CD4-positive, alpha-beta T cell treated with Interleukin-15 for 4 hours (primary cell): ENCODE results near the gene LIMD2.
A peak's percentile ranks its signal among the peaks of the same experiment; 100 is the strongest.
"Not testable (repeated sequence)": the region's sequence is repeated elsewhere in the genome, so short reads cannot be mapped to it uniquely, and the experiment has no call there.

Experiments used
- DNase-seq: peaks from one replicate; pipeline ENCODE4 v3.0.0-alpha.2; 2020; ENCODE audit warnings: low spot score

Gene LIMD2

DNA sequence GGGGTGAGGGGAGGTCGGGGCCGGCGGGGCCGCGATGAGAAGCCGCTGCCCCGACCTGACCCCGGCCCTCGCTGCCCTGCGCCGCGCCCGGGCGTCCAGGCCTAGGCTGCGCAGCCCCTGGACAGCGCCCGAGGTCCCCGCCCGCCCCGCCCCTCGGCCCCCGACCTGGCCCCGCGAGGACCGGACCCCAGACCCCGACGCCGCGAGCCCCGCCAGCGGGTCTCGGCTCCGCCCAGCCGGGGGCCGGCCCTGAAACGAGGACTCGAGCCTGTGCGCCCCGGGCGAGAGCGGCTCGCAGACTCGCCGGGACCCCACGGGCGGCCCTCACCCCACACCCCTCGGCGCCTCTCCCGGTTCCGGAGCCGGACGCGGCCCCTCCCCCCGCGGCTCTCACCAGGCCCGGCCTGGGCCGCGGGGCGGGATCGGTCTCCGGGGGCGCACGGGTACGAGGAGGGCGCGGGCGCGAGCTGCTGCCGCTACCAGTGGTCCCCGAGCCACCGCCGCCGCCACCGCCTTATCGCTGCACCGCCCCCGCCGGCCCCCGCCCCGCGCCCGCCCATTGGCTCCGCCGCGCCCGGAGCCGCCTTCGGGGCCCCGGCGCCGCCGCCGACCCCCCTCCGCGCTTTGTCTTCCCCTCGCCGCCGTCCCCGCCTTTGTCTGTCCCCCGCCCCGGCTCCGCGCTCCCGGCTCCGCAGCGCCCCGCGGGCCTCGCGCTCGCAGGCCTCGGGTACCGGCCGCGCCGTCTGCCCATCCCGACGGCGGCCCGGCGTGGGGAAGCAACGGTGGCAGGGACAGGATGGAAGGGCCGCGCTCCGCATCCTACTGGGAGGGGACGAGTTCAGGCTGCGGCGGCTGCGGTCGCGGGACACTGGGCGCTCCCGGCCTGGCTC, at the start of gene LIMD2:
Gene LIMD2, minus strand, starts transcription at position 488 of the 890 bp plus-strand sequence. CDS start 827 bp downstream, outside the sequence.
- peak; percentile 88 for DNase-seq

DNA sequence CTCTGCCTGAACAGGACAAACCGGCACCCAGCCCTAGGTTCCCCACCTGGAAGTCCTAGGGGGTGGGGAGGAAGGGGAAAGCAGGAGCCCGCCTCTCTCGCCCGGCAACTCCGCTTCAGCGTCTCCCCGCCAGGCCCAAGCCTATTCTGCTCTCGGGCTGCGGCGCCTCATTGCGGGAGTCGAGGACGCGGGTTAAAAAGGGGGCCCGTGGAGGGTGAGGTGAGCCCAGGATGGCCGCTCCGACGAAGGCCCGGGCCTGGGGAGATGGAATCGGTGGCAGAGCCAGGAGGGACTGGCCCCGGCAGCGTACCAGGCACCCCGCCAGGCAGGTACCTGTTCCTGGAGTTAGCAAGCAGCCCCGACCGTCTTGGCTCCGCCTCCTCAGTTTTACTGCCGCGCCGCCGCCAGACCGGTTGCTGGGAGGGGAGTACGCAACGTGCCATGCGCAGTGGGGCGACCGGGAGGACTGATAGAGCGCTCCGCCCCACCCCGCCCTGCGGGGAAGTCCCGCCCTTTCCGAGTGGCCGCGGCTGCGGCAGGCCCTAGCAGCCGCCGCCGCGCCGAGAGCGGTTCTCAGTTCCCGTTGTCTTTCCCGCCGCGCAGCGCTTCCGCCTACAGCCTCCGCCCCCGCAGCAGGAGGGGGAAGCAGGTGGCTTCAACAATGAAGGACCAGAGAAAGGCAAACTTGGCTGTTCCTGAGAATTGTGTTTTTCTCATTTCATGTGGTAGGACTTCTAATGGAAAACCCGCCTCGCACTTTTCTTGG, 41.7 kb upstream of the LIMD2 start, which contains the start of gene STRADA:
Gene STRADA, minus strand, starts transcription at position 392 of the 766 bp plus-strand sequence. CDS start 13,430 bp downstream, outside the sequence.
- DNase-seq = peak; percentile 98

- DNase-seq = no peak
These were observed 41.1 kb upstream of the LIMD2 start for GRCh38 chr17:63741143-63741407.

DNA sequence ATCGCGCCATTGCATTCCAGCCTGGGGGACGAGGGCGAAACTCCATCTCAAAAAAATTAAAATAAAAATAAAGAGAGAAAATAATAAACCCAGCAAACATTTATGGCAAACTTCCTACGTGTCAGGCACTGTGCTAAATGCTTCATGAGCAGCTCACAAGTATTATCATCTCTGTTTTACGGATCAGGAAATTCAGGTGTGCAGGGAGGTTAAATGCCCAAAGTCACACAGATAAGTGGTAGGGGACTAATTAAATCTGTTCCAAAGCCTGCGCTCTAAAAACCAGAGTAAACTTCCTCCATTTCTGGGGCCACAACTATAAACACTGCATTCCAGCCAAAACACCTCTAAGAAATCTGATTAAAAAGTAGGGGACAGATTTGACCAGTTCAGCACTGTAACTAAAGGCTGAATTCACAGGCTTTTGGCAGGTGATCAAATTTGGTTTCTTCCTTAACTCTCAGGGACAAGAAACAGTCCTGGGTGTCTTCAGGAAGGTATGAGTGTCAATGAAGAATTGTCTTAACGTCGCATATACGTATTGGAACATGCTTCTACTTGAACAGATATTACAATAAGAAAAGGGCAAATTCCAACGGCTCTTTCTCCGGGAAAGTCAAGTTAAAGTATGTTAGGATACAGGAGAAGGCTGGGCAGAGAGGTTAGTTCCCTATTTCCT, 40.7 kb upstream of the LIMD2 start:
- DNase-seq = no peak

DNA sequence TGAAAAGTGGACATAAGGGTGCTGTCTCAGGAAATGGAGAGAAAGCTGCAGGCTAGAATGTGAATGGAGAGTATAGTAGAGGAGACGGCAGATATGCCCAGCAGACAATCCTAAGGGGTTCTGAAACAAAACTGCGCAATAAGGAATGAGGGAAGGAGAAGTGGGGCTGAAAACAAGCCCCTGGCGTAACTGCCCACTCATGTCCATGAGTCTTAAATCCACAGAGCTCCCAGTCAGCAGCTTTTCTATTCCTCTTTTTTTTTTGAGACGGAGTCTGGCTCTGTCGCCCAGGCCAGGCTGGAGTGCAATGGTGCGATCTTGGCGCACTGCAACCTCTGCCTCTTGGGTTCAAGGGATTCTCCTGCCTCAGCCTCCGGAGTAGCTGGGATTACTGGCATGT, 35.8 kb upstream of the LIMD2 start:
- DNase-seq = no peak

GRCh38 chr17:63722403-63722802, 22.5 kb upstream of the LIMD2 start:
- DNase-seq = no peak

- not testable (repeated sequence) for DNase-seq
These were observed 20.3 kb upstream of the LIMD2 start for GRCh38 chr17:63720194-63720593.

GRCh38 chr17:63718988-63719387, 19.1 kb upstream of the LIMD2 start:
- no peak for DNase-seq

- DNase-seq = no peak
These were observed 16.5 kb upstream of the LIMD2 start for GRCh38 chr17:63716426-63716825.

- no peak for DNase-seq
These were observed 14.8 kb upstream of the LIMD2 start for GRCh38 chr17:63714550-63715277.

GRCh38 chr17:63709110-63709509, 9.2 kb upstream of the LIMD2 start:
- DNase-seq = no peak

- DNase-seq = no peak
These were observed 7.2 kb upstream of the LIMD2 start for GRCh38 chr17:63707151-63707550.

DNA sequence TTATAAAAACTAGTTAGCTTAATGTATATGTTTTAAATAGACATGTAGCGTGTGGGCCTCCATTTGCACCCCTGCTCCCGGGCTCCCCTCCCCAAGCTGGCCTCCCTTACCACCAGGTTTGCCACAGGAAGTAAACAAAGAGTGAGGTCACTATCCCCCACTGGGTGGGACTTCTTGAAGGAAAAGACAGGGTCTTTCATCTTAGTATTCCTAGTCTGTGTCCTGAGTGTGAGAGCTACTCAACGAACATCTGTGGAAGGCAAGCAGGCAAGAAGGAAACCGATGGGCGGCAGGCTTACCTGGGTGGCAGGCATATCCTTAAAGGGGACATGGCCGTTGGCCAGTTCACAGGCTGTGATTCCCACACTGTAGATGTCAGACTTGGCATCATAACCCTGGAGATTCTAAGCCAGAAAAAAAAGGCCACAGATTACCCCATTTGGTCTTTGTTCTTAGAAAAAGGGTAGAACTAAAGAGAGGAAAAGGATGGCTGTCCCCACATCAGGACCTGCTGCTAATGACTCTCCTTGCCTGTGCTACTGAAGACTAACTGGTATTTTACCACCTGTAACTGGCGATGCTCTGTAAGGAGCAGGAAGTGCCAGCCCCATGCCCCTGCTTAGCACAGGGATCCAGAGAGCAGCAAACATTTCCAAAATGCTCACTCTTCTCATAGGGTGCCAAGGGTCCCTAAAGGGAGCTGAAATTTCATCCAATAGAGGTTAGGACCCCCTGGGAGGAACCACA, 6.6 kb upstream of the LIMD2 start:
- peak; percentile 31 for DNase-seq

DNA sequence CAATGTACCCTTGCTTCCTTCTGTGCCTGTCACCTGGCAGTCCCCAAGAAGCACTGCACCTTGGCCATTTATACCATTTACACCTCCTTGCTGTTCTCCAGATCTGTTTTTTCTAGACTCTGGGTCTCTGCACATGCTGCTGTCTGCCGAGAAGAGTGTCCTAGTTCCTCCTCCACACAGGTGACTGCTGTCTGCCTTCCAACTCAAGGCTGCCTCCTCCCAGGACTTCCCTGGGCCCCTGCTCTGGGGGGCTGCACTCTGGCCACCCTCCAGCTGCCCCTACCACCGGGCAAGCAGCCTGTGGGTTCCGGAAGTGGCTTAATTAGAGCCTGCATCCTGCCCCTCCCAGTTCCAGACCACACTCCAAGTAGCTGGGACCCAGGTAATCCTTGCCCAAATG, 5.7 kb upstream of the LIMD2 start:
- no peak for DNase-seq

DNA sequence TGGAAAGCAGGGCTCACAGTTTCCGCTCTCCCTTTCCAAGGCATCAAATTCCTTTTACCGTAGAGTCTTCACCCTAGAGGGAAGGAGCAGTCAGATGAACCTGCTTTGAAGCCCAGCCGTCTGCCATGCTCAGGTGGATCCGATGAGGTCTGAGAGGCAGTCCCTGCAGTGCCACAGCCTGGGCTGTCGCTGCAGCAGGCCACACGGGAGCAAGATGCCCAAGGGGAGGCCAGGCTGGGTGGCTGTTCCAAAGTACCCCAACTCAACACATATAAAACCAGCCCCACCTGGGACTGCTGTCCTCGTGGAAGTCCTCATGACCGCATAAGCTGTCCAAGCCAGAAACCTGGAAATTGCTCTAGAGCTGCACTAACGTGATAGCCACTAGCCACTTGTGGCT, 4.9 kb upstream of the LIMD2 start:
- no peak for DNase-seq

GRCh38 chr17:63704259-63704576, 4.3 kb upstream of the LIMD2 start:
- DNase-seq = no peak

DNA sequence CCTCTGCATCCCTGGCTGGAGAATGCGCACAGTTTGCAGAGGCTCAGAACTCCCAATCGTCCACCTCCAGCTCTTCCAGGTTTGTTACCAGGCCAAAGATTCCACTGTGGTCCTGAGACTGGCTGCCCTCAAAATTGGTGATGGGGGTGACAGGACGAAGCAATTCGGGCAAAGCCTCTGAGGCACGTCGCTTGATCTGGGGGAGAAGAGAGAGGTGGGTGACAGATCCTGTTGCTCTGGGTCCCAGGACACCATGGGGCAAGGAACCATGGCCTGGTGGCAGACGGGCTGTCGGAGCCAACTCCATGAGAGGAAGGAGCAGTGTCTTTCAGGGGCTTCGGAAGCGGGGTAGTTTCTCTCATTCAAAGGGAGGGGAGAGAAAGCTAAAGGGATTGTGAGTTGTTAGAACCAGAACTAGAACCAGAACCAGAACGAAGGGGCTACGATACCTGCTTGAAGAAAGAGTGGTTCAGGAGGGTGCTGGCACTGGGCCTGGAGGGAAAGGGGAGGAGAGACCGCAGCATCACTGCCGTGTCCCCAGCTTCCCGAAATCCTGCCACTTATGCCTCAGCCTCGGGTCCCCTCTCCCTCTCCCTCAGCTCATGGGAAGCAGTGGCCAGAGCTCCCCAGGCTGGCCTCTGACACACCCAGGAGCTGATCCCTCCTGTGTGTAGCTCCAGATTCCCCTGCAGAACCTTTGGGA, 3.8 kb upstream of the LIMD2 start:
- no peak for DNase-seq

DNA sequence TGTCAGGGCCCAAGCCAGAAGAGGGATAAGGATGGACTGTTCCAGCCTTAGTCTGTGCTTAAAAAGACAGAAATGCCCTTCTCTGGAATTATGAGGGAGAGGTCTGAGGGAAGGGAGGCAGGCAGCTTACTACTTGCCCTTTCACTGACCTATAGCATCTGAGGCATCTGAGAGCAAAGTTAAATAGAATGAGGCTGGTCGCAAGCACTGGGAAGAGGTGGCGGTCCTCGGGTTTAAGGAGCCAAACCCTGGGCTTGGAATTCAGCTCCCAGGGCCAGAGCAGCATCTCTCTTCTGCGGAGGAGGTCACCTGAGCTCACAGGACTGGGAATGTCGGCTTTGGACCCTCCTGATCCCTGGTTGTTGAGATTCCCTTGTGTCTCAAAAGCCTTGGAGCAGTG, 3.1 kb upstream of the LIMD2 start:
- DNase-seq = no peak

DNA sequence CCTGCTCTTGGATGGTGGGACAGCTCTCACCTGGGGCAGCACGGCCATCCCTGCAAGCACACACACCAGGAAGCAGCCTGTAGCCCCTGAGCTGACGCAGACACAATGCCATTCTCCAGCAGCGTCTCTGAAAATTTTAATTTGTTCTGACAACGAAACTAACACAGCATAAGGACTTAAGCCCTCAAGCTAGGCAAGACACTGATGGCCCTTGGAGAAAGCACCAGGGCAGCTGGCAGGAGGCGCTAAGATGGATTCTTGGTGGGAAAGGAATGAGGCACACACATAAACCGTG, 2.7 kb upstream of the LIMD2 start:
- no peak for DNase-seq

DNA sequence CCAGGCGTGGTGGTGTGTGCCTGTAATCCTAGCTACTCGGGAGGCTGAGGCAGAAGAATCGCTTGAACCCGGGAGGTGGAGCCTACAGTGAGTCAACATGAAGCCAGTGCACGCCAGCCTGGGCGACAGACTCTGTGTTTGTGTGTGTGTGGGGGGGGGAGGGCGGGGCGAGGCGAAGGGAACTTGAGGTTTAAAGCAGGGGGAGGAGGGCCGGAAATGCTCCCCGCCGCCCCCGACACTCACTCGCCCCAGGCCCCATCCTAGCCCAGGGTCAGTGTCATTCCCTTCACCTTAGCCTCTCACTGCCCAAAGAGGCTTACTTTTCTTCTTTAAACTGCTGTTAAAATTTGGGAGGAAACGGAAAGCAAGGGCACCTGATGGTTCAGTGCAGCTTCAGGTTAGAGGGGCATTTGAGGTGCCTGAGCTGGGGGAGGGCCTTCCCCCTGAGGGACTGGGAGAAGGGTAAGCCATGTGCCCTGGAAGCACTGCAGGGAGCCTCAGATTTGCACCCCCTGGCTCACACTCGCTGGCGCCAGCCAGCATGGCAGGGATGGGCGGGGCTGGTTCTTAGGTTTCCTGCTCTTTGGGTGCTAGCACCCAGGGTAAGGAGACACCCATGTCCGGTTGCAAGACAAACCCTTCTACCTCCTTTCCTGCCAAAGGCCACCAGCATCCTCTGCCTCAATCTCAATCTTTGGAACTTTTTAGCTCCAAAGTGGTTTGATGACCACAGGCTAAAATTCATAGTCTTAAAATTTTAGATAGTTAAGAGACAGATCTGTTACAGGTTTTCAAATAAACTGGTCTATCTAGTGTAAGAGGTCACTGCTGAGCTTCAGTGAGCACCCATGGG, 2.2 kb upstream of the LIMD2 start:
- DNase-seq = peak; percentile 84
